B cell (primary cell): Measurements from ENCODE around the gene AP1M2. TPM values are rescaled to one million over a fixed set of nuclear protein-coding genes. Genes with fewer than 3 reads are reported as not detected.

Experiments used
- ATAC-seq: fragments of 200-7000 bp; cut with Tn5 transposase; one replicate; pipeline ENCODE4 v1.10.0; 2021; ENCODE audit warnings: low read depth, mild to moderate bottlenecking, moderate number of reproducible peaks, moderate library complexity
- CTCF ChIA-PET: fragments of 350-600 bp; sonication (Branson Sonifier 250); formaldehyde crosslinking; loops from one replicate; lab custom pipeline; 2021; ENCODE audit warnings: antibody characterized with exemption, inconsistent platforms; lab: Charles Lee
- POLR2A ChIA-PET: fragments of 350-600 bp; sonication (Branson Sonifier 250); formaldehyde crosslinking; loops from one replicate; lab custom pipeline; 2021; ENCODE audit warnings: antibody characterized with exemption; lab: Charles Lee
- DNase-seq: peaks from one replicate; pipeline ENCODE4 v3.0.0; 2013
- H2AFZ ChIP-seq: 2 replicates; pipeline ENCODE4 v1.6.1; 2012; ENCODE audit warnings: mild to moderate bottlenecking, low read depth, low read length; ENCODE audit not compliant: insufficient read depth, poor library complexity, severe bottlenecking
- H3K27ac ChIP-seq, 2 donors: 1 replicate in 1 of 2; 2 replicates in 1 of 2; pipeline ENCODE4 v1.5.1; 2012 to 2013; ENCODE audit warnings: low read length in 2 of 2, mild to moderate bottlenecking in 2 of 2, moderate library complexity in 1 of 2
- H3K27me3 ChIP-seq, 4 experiments: fragments of 200-600 bp in 1 of 4; sonication (generic) in 1 of 4; replicated peaks in 1 of 4; 1 replicate in 2 of 4; 2 replicates in 2 of 4; pipeline versions ENCODE4 v1.6.1 to v1.7.0; 2013 to 2016; ENCODE audit warnings: low read length in 3 of 4, mild to moderate bottlenecking in 2 of 4, mixed read lengths in 1 of 4, moderate library complexity in 1 of 4; ENCODE audit not compliant: insufficient read depth in 4 of 4, control insufficient read depth in 3 of 4; ENCODE audit errors: control extremely low read depth in 1 of 4
- H3K36me3 ChIP-seq, 2 experiments: replicated peaks in 1 of 2; 1 replicate in 1 of 2; 2 replicates in 1 of 2; pipeline versions ENCODE4 v1.6.1 to v1.7.1; 2013; ENCODE audit warnings: low read length in 1 of 2; ENCODE audit not compliant: insufficient read depth in 2 of 2, control insufficient read depth in 1 of 2; ENCODE audit errors: control extremely low read depth in 1 of 2, extremely low read depth in 1 of 2
- H3K4me1 ChIP-seq, 2 donors: fragments of 200-600 bp in 1 of 2; sonication (generic) in 1 of 2; 1 replicate in 1 of 2; 2 replicates in 1 of 2; pipeline versions ENCODE4 v1.5.1 to v1.6.1; 2013 to 2017; ENCODE audit warnings: low read length in 2 of 2; ENCODE audit not compliant: control insufficient read depth in 2 of 2, insufficient read depth in 2 of 2
- H3K4me2 ChIP-seq: replicated peaks from 2 replicates; pipeline ENCODE3; 2012; ENCODE audit warnings: mild to moderate bottlenecking, low read depth, low read length; ENCODE audit not compliant: poor library complexity, severe bottlenecking
- H3K4me3 ChIP-seq, 5 experiments: fragments of 200-600 bp in 1 of 5; sonication (generic) in 1 of 5; 1 replicate in 3 of 5; 2 replicates in 2 of 5; pipeline versions ENCODE4 v1.5.1 to v1.7.0; 2011 to 2016; ENCODE audit warnings: low read length in 4 of 5, mild to moderate bottlenecking in 4 of 5, low read depth in 2 of 5, control low read depth in 1 of 5, moderate library complexity in 1 of 5; ENCODE audit not compliant: insufficient read depth in 1 of 5; ENCODE audit errors: control extremely low read depth in 1 of 5, extremely low read depth in 1 of 5
- H3K79me2 ChIP-seq: fragments of 200-600 bp; sonication (generic); one replicate; pipeline ENCODE4 v1.6.0; 2016; ENCODE audit warnings: low read length; ENCODE audit not compliant: control insufficient read depth, insufficient read depth
- H3K9ac ChIP-seq: fragments of 200-600 bp; sonication (generic); 2 replicates; pipeline ENCODE4 v1.6.1; 2017; ENCODE audit warnings: mild to moderate bottlenecking, low read length, moderate library complexity
- H3K9me3 ChIP-seq, 3 donors: one replicate each; pipeline versions ENCODE4 v1.6.1 to v1.7.1; 2013; ENCODE audit warnings: low read length in 2 of 3; ENCODE audit not compliant: control insufficient read depth in 2 of 3, insufficient read depth in 1 of 3; ENCODE audit errors: control extremely low read depth in 1 of 3
- H4K20me1 ChIP-seq: 2 replicates; pipeline ENCODE4 v1.6.0; 2012; ENCODE audit warnings: mild to moderate bottlenecking, low read length; ENCODE audit not compliant: insufficient read depth, control insufficient read depth, poor library complexity, severe bottlenecking
- H3K27ac Mint-ChIP-seq: one replicate; pipeline ENCODE4 v1.8.0; 2021; ENCODE audit warnings: mixed read lengths
- H3K27me3 Mint-ChIP-seq: one replicate; pipeline ENCODE4 v1.8.0; 2021; ENCODE audit warnings: mixed read lengths
- H3K4me1 Mint-ChIP-seq: one replicate; pipeline ENCODE4 v1.8.0; 2021; ENCODE audit warnings: mixed read lengths
- H3K4me3 Mint-ChIP-seq: one replicate; pipeline ENCODE4 v1.8.0; 2021; ENCODE audit warnings: mixed read lengths
- H3K9me3 Mint-ChIP-seq: one replicate; pipeline ENCODE4 v1.8.0; 2022; ENCODE audit warnings: mixed read lengths; ENCODE audit not compliant: insufficient read depth
- CTCF ChIP-seq: fragments of 200-600 bp; IDR thresholded peaks from one replicate; pipeline ENCODE4 v1.8.0; 2022; ENCODE audit warnings: antibody characterized with exemption, mild to moderate bottlenecking
- EZH2 ChIP-seq: IDR thresholded peaks from 2 replicates; pipeline ENCODE4 v1.6.1; 2012; ENCODE audit warnings: borderline replicate concordance, low read depth, mild to moderate bottlenecking, moderate library complexity, low read length; ENCODE audit not compliant: insufficient read depth, poor library complexity, severe bottlenecking
- WGBS: methylation state at CpG from one replicate; pipeline ENCODE4 v1.1.5; 2013; ENCODE audit warnings: missing lambda C conversion rate; ENCODE audit not compliant: insufficient coverage; 5-methylcytosine and 5-hydroxymethylcytosine counted together
- intact Hi-C: fragments of 100-400 bp; cut with micrococcal nuclease; formaldehyde crosslinking; loops from one replicate; pipeline ENCODE4 v1.10.0; 2022
- polyA plus RNA-seq: library from polyadenylated mRNA; depleted of rRNA; stranded (reverse); fragments of >200 nt; gene quantifications from 2 replicates; pipeline ENCODE4 v1.2.3, GENCODE V29; 2012
- total RNA-seq, 2 donors: library from RNA; stranded (reverse); fragments of 120-200 nt in 1 of 2; gene quantifications; 1 replicate in 1 of 2; 2 replicates in 1 of 2; pipeline versions ENCODE4 v1.2.3 to v1.2.4, GENCODE V29; 2013 to 2022

AP1M2 gene
- total and polyA plus RNA-seq, 2 donors (not counting 1 experiment from before 2014, with no cell fraction given) = not detected

GRCh38 chr19:10580979-10581631, 6.0 kb downstream of the AP1M2 start:
- Histone ChIP-seq H3K27ac (no peak overlapping the region), H3K79me2 (peaks cover 9% of the 10 kb centered on the region), H2AFZ (peak overlapping the region; percentile 52), H3K4me2 (peak overlapping the region; percentile 47), H3K36me3 (no peaks in the 10 kb centered on the region), H3K4me1 (peaks cover 4 to 8% of the 10 kb centered on the region in 2 donors), H3K9ac (no peak overlapping the region), H3K9me3 (no peaks in the 10 kb centered on the region), H3K4me3 (peak overlapping the region in 1 of 5 experiments; percentile 2), H3K27me3 (no peaks in the 10 kb centered on the region), H4K20me1 (no peaks in the 10 kb centered on the region)
- peak; percentile 93 for DNase-seq
- POLR2A ChIA-PET = interaction anchor here (0.5 to 2.5 kb wide), 10 partner anchors 21 to 149 kb away, joined by 3 to 29 read pairs (median 3); partner anchors contain the start of genes KEAP1 and QTRT1
- WGBS = 27% methylated on average over 29 of the region's 31 CpGs
- peak overlapping the region; percentile 30 for H3K4me3 Mint-ChIP-seq
- H3K27me3 Mint-ChIP-seq = no peaks in the 10 kb centered on the region
- intact Hi-C loops = loop anchor here (1.0 to 5.0 kb wide), 5 partner anchors 22 to 118 kb away; no protein-coding TSS in a partner anchor
- TF ChIP-seq CTCF = peak; percentile 98
- TF ChIP-seq EZH2 = no peak
- no peaks in the 10 kb centered on the region for H3K9me3 Mint-ChIP-seq
- H3K27ac Mint-ChIP-seq = peak overlapping the region; percentile 16
- peak; percentile 99 for ATAC-seq
- H3K4me1 Mint-ChIP-seq = peaks cover 16% of the 10 kb centered on the region
- CTCF ChIA-PET = interaction anchor here (0.7 to 9.2 kb wide), 49 partner anchors 10 to 736 kb away, joined by 3 to 464 read pairs (median 6); partner anchors contain the start of genes ATG4D, KEAP1, QTRT1 and SLC44A2

- H3K4me3 ChIP-seq = no peak overlapping the region
- no peaks in the 10 kb centered on the region for H3K9me3 Mint-ChIP-seq
- intact Hi-C loops = no loop called here
- no peaks in the 10 kb centered on the region for H3K9me3 ChIP-seq
- H3K9ac ChIP-seq = no peak overlapping the region
- ChIA-PET CTCF (interaction anchor here (0.6 to 9.2 kb wide), 3 partner anchors 12 to 121 kb away, joined by 3 to 464 read pairs (median 4); partner anchors contain the start of gene KRI1), POLR2A (no interaction called here)
- H2AFZ ChIP-seq = no peak overlapping the region
- peaks cover 9% of the 10 kb centered on the region for H3K79me2 ChIP-seq
- DNase-seq = no peak
- H3K4me1 ChIP-seq = peaks cover 4 to 8% of the 10 kb centered on the region in 2 donors
- H3K27ac Mint-ChIP-seq = no peak overlapping the region
- 97% methylated on average over 6 of the region's 6 CpGs for WGBS
- TF ChIP-seq EZH2 (no peak), CTCF (no peak)
- H3K4me3 Mint-ChIP-seq = no peak overlapping the region
- H3K27ac ChIP-seq = no peak overlapping the region
- no peaks in the 10 kb centered on the region for H3K27me3 Mint-ChIP-seq
- no peak overlapping the region for H3K4me2 ChIP-seq
- ATAC-seq = no peak
- H3K27me3 ChIP-seq = no peaks in the 10 kb centered on the region
- peaks cover 9% of the 10 kb centered on the region for H3K4me1 Mint-ChIP-seq
- no peaks in the 10 kb centered on the region for H4K20me1 ChIP-seq
- no peaks in the 10 kb centered on the region for H3K36me3 ChIP-seq
Observed at GRCh38 chr19:10577951-10578350, 9.2 kb downstream of the AP1M2 start.
